HG03439 (cell line): Measurements from ENCODE around the gene SRRM3.
"Not testable (repeated sequence)": the region's sequence is repeated elsewhere in the genome, so short reads cannot be mapped to it uniquely, and the experiment has no call there.

Experiments used
- ATAC-seq: cut with Tn5 transposase; IDR thresholded peaks from one replicate; pipeline ENCODE4 v1.9.1; 2021; ENCODE audit warnings: mild to moderate bottlenecking, moderate library complexity; ENCODE audit not compliant: unreplicated experiment

The SRRM3 gene

GRCh38 chr7:76201732-76202665, at the start of gene SRRM3:
SRRM3 (plus strand) TSS chr7:76201896; CDS start chr7:76235067, 33,171 bp downstream.
- peak; percentile 74 for ATAC-seq

GRCh38 chr7:76151932-76152331, 49.8 kb upstream of the SRRM3 start:
- ATAC-seq = no peak

GRCh38 chr7:76153571-76154230, 48.0 kb upstream of the SRRM3 start:
- not testable (repeated sequence) for ATAC-seq

GRCh38 chr7:76155938-76156337, 45.8 kb upstream of the SRRM3 start:
- ATAC-seq = no peak

- ATAC-seq = not testable (repeated sequence)
Observed at GRCh38 chr7:76156992-76157685, 44.6 kb upstream of the SRRM3 start.

- not testable (repeated sequence) for ATAC-seq
Observed at GRCh38 chr7:76158416-76158815, 43.3 kb upstream of the SRRM3 start.

GRCh38 chr7:76162416-76163170, 39.1 kb upstream of the SRRM3 start:
- not testable (repeated sequence) for ATAC-seq

GRCh38 chr7:76163812-76164211, 37.9 kb upstream of the SRRM3 start:
- not testable (repeated sequence) for ATAC-seq

GRCh38 chr7:76165106-76165972, 36.4 kb upstream of the SRRM3 start:
- no peak for ATAC-seq

GRCh38 chr7:76165973-76166403, 35.7 kb upstream of the SRRM3 start:
- no peak for ATAC-seq

- ATAC-seq = peak; percentile 93
Observed at GRCh38 chr7:76166404-76167255, 35.1 kb upstream of the SRRM3 start.

- no peak for ATAC-seq
Observed at GRCh38 chr7:76173566-76174205, 28.0 kb upstream of the SRRM3 start.

GRCh38 chr7:76176951-76177350, 24.7 kb upstream of the SRRM3 start:
- not testable (repeated sequence) for ATAC-seq

- no peak for ATAC-seq
Observed at GRCh38 chr7:76179686-76180085, 22.0 kb upstream of the SRRM3 start.

GRCh38 chr7:76182225-76182960, 19.3 kb upstream of the SRRM3 start:
- no peak for ATAC-seq

GRCh38 chr7:76185187-76185896, 16.4 kb upstream of the SRRM3 start:
- no peak for ATAC-seq

GRCh38 chr7:76187272-76187671, 14.4 kb upstream of the SRRM3 start:
- ATAC-seq = no peak
